ENCODE results near the gene CDON.

- TF ChIP-seq EZH2 (IDR thresholded peaks at IDR 0.05; ENCODE audit: borderline replicate concordance, low read depth, low read length, severe bottlenecking) (no peak), CTCF (IDR thresholded peaks at IDR 0.05; ENCODE audit: extremely low read depth in 1 of 2, insufficient read depth in 1 of 2, low read depth in 1 of 2, low read length in 2 of 2) (no peak), POLR2A (IDR thresholded peaks at IDR 0.05; ENCODE audit: low read depth, low read length) (no peak), FOS (IDR thresholded peaks at IDR 0.05; ENCODE audit: borderline replicate concordance, insufficient read depth, low read length) (no peak), GATA2 (IDR thresholded peaks at IDR 0.05; ENCODE audit: insufficient read depth, insufficient read length, low read depth, low read length) (no peak), POLR2AphosphoS5 (IDR thresholded peaks at IDR 0.05; ENCODE audit: insufficient read depth, low read depth, low read length) (no peak), JUN (IDR thresholded peaks at IDR 0.05; ENCODE audit: borderline replicate concordance, insufficient read depth, insufficient read length, low read depth) (no peak), MYC (IDR thresholded peaks at IDR 0.05; ENCODE audit: low read depth, low read length) (no peak)
- TF ChIP-seq, protein P1, sequence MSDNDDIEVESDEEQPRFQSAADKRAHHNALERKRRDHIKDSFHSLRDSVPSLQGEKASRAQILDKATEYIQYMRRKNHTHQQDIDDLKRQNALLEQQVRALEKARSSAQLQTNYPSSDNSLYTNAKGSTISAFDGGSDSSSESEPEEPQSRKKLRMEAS (IDR thresholded peaks at IDR 0.05; ENCODE audit: insufficient read depth, insufficient read length) = no peak
These were observed 136.9 kb downstream of the CDON start for GRCh38 chr11:125925804-125926203.
